Spinal cord (tissue), 10 donors: ENCODE data around the gene MRPL30. TPM values are rescaled to one million over a fixed set of nuclear protein-coding genes. Genes with fewer than 3 reads are reported as not detected.
"Not testable (repeated sequence)": the region's sequence is repeated elsewhere in the genome, so short reads cannot be mapped to it uniquely, and the experiment has no call there.

Experiments used
- DNase-seq, 6 donors: peaks; one replicate each; pipeline versions ENCODE4 v3.0.0 to v3.0.0-alpha.2; 2013 to 2015; ENCODE audit warnings: low spot score in 6 of 6, low read depth in 4 of 6
- H3K27ac ChIP-seq: one replicate; pipeline ENCODE4 v1.5.1; 2013; ENCODE audit warnings: low read depth, low read length, control low read depth
- H3K27me3 ChIP-seq: one replicate; pipeline ENCODE4 v1.6.1; 2013; ENCODE audit warnings: low read length; ENCODE audit not compliant: control insufficient read depth, insufficient read depth
- H3K36me3 ChIP-seq: one replicate; pipeline ENCODE4 v1.6.1; 2013; ENCODE audit warnings: low read length; ENCODE audit not compliant: control insufficient read depth, insufficient read depth
- H3K4me1 ChIP-seq: one replicate; pipeline ENCODE4 v1.6.1; 2013; ENCODE audit warnings: low read length; ENCODE audit not compliant: control insufficient read depth, insufficient read depth
- H3K4me3 ChIP-seq: one replicate; pipeline ENCODE4 v1.5.1; 2013; ENCODE audit warnings: low read depth, low read length, control low read depth
- H3K9me3 ChIP-seq: one replicate; pipeline ENCODE4 v1.6.1; 2013; ENCODE audit warnings: low read length; ENCODE audit not compliant: control insufficient read depth, insufficient read depth
- WGBS: methylation state at CpG from one replicate; pipeline ENCODE4 v1.1.5; 2013; ENCODE audit warnings: missing lambda C conversion rate; ENCODE audit not compliant: insufficient coverage; 5-methylcytosine and 5-hydroxymethylcytosine counted together
- polyA plus RNA-seq, 2 donors: library from polyadenylated mRNA; unstranded; fragments of 120-200 nt; gene quantifications; one replicate each; pipeline ENCODE4 v1.2.1, GENCODE V29; 2013; ENCODE audit not compliant: insufficient read length in 2 of 2
- total RNA-seq, 2 donors: library from RNA; depleted of rRNA in 1 of 2; stranded (reverse); fragments of 120-200 nt in 1 of 2; fragments of >200 nt in 1 of 2; gene quantifications; one replicate each; pipeline versions ENCODE4 v1.2.3 to v1.2.4, GENCODE V29; 2013 to 2014
- donor health status: healthy.

The MRPL30 gene
- total and polyA plus RNA-seq, 4 donors = 34.9 to 53.1 (median 37.7) TPM

DNA sequence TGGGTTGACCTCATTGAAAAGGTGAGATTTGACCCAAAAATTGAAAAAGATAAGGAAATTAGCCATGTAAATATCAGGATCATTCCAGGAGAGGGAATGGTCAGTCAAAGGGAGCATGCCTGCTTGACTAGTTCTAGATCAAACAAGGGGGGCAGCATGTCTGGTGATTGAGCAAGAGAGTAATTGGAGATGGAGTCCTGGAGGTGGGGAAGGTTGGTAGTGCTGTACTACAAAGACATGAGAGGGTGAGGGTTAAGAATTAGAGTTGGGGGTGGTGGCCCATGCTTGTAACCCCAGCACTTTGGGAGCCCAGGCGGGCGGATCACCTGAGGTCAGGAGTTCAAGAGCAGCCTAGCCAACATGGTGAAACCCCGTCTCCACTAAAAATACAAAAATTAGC is 2.0 kb downstream of the MRPL30 start:
- Histone ChIP-seq H3K4me3 (no peak overlapping the region), H3K27ac (no peak overlapping the region), H3K36me3 (peaks cover 5% of the 10 kb centered on the region), H3K4me1 (peaks cover 11% of the 10 kb centered on the region), H3K9me3 (no peaks in the 10 kb centered on the region), H3K27me3 (no peaks in the 10 kb centered on the region)
- no peak for DNase-seq
- 100% methylated on average over 2 of the region's 3 CpGs for WGBS

DNA sequence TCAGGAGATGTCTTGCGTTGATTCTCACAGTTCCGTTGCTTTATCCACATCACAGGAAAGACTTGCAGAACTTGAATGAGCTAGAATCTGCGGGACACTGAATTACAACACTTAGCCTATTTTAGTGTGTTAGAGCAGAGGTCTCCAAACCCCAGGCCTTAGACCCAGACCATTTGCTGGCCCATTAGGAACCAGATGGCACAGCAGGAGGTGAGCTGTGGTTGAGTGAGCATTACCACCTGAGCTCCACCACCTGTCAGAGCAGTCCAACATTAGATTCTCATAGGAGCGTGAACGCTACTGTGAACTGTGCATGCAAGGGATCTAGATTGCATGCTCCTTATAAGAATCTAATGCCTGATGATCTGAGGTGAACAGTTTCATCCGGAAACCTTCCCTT is 3.8 kb downstream of the MRPL30 start:
- H3K27me3 ChIP-seq = no peaks in the 10 kb centered on the region
- H3K36me3 ChIP-seq = peaks cover 10% of the 10 kb centered on the region
- H3K4me1 ChIP-seq = peaks cover 7% of the 10 kb centered on the region
- H3K9me3 ChIP-seq = no peaks in the 10 kb centered on the region
- no CpG with 5 or more reads among the region's 6 CpGs for WGBS
- no peak for DNase-seq
- no peak overlapping the region for H3K4me3 ChIP-seq
- no peak overlapping the region for H3K27ac ChIP-seq

- no peak for DNase-seq
- peaks cover 4% of the 10 kb centered on the region for H3K4me1 ChIP-seq
- no peaks in the 10 kb centered on the region for H3K27me3 ChIP-seq
- H3K9me3 ChIP-seq = no peaks in the 10 kb centered on the region
- no peak overlapping the region for H3K4me3 ChIP-seq
- no peak overlapping the region for H3K27ac ChIP-seq
- peaks cover 20% of the 10 kb centered on the region for H3K36me3 ChIP-seq
Observed at GRCh38 chr2:99187011-99187410, 6.0 kb downstream of the MRPL30 start.

DNA sequence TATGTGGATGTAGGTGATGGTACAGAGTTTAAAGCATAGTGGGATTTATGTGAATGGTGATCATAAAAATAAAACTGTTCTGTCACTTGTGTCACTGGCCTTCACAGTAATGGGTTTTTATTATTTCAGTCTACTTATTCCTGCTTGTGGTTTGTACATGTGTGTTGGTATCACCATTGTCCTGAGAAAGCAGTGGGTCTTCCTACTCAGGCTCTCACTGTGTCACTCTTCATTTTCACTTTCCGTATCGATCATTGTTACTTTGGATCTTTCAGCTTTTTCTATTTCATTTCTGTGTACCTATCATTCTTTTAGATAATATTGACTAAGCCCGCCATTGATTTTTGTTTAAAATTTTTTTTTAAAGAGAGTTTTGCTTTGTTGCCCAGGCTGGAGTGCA is 7.4 kb downstream of the MRPL30 start:
- DNase-seq = no peak
- H3K27me3 ChIP-seq = no peaks in the 10 kb centered on the region
- H3K9me3 ChIP-seq = no peaks in the 10 kb centered on the region
- peaks cover 20% of the 10 kb centered on the region for H3K36me3 ChIP-seq
- H3K4me3 ChIP-seq = no peak overlapping the region
- no peaks in the 10 kb centered on the region for H3K4me1 ChIP-seq
- no CpG with 5 or more reads among the region's 3 CpGs for WGBS
- H3K27ac ChIP-seq = no peak overlapping the region

- Histone ChIP-seq H3K27ac (no peak overlapping the region), H3K27me3 (no peaks in the 10 kb centered on the region), H3K4me1 (no peaks in the 10 kb centered on the region), H3K36me3 (peaks cover 26% of the 10 kb centered on the region), H3K9me3 (no peaks in the 10 kb centered on the region), H3K4me3 (no peak overlapping the region)
- WGBS = 88% methylated on average over 1 of the region's 1 CpG
- DNase-seq = no peak
Observed at GRCh38 chr2:99190548-99190947, 9.6 kb downstream of the MRPL30 start.

DNA sequence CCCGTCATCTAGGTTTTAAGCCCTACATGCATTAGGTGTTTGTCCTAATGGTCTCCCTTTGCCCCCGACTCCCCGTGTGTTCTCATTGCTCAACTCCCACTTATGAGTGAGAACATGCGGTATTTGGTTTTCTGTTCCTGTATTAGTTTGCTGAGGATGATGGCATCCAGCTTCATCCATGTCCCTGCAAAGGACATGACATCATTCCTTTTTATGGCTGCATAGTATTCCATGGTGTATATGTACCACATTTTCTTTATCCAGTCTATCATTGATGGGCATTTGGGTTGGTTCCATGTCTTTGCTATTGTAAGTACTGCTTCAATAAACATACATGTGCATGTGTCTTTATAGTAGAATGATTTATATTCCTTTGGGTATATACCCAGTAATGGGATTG is 11.4 kb downstream of the MRPL30 start:
- H3K4me1 ChIP-seq, H3K27ac ChIP-seq, H3K9me3 ChIP-seq, H3K4me3 ChIP-seq, DNase-seq, H3K27me3 ChIP-seq: not testable (repeated sequence)
- WGBS = 88% methylated on average over 1 of the region's 4 CpGs
- peaks cover 37% of the 10 kb centered on the region for H3K36me3 ChIP-seq

GRCh38 chr2:99198103-99198841 is 17.3 kb downstream of the MRPL30 start:
- Histone ChIP-seq H3K4me1 (no peaks in the 10 kb centered on the region), H3K36me3 (peaks cover 27% of the 10 kb centered on the region), H3K9me3 (no peaks in the 10 kb centered on the region), H3K4me3 (no peak overlapping the region), H3K27ac (no peak overlapping the region), H3K27me3 (no peaks in the 10 kb centered on the region)
- WGBS = 92% methylated on average over 5 of the region's 6 CpGs
- DNase-seq = no peak

DNA sequence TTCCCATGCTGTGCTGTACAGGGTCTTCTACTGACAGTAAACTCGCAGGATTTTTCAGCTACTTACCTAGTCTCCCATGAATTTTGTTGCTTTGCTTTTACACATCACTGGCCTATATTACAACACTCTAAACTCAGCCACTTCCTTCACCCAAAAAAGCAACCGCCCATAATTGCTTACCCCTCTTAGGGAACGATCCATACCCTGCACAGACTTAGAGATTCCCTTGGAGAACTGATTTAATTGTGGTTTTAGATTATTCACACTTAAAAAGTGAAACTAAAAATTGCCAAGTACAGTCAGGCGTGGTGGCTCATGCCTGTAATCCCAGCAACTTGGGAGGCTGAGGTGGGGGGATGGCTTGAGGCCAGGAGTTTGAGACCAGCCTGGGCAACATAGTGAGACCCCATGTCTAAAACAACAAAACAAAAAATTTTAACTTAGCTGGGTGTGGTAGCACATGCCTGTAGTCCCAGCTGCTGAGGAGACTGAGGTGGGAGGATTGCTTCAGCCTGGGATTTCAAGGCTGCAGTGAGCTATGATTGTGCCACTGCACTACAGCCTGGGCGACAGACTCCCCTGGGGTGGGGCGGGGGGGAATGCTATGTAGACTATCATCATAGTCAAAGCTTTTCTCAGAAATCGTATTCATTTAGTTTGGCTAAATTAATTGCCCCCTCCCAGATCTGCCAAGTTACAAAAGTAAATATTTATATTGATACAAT is 19.3 kb downstream of the MRPL30 start:
- WGBS = 80% methylated on average over 1 of the region's 7 CpGs

DNA sequence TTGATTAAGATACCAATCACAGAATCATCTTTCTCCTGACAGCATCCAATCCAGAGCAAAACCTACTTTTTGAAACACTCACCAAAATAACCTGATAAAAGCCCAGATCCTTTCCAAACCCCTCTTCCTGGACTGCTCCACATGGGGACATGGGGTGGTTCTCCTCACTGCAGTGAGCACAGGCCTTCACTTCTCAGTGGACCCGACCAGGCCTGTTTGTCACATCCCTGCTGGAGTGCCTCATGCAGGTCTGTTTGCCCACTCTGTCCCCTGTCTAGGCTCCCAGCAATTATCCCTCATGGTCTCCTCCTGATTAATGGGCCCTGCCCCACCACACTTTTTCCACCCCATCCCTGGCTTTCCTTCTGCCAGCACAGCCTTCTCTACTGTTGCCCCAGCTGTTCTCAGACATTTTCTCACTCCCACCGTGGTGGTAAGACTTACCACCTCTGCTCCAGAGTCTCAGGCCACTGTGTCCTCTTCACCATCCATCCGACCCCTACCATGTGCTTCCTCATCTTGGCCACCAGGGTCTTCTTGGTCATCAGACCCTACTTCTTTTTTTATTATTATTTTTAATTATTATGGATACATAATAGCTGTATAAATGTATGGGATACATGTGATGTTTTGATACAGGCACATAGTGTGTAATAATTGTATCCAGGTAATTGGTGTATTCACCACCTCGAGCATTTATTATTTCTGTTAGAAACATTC is 21.1 kb downstream of the MRPL30 start:
- 78% methylated on average over 2 of the region's 4 CpGs for WGBS
- no peaks in the 10 kb centered on the region for H3K9me3 ChIP-seq
- no peaks in the 10 kb centered on the region for H3K27me3 ChIP-seq
- H3K4me1 ChIP-seq = no peaks in the 10 kb centered on the region
- H3K36me3 ChIP-seq = peaks cover 11% of the 10 kb centered on the region
- DNase-seq = no peak
- no peak overlapping the region for H3K4me3 ChIP-seq
- H3K27ac ChIP-seq = no peak overlapping the region

More for the DNA sequence above, 19.3 kb downstream of the MRPL30 start:
- H3K4me1 ChIP-seq = no peaks in the 10 kb centered on the region
- H3K27ac ChIP-seq = no peak overlapping the region
- no peaks in the 10 kb centered on the region for H3K9me3 ChIP-seq
- no peaks in the 10 kb centered on the region for H3K27me3 ChIP-seq
- no peak overlapping the region for H3K4me3 ChIP-seq
- DNase-seq = no peak
- H3K36me3 ChIP-seq = peaks cover 23% of the 10 kb centered on the region
